Astrocyte of the cerebellum (primary cell): ENCODE results near the gene PCNX2.
"Not testable (repeated sequence)": the region's sequence is repeated elsewhere in the genome, so short reads cannot be mapped to it uniquely, and the experiment has no call there.

Source experiments
- DNase-seq: peaks from one replicate; pipeline ENCODE4 v3.0.0-alpha.2; 2011; ENCODE audit warnings: low read depth
- H3K4me3 ChIP-seq: 2 replicates; pipeline ENCODE4 v1.5.1; 2011; ENCODE audit warnings: mild to moderate bottlenecking, low read depth, low read length, moderate library complexity
- in situ Hi-C: cut with HindIII; loops from 2 replicates; pipeline ENCODE4 v1.10.0; 2017; ENCODE audit warnings: low sequenced_read_pairs
- TF ChIP-seq, protein P1 (sequence below): IDR thresholded peaks from 2 replicates; pipeline ENCODE4 v1.5.1; 2012; ENCODE audit warnings: low read length, low read depth, moderate library complexity, mild to moderate bottlenecking; ENCODE audit errors: missing control alignments

PCNX2 gene

DNA sequence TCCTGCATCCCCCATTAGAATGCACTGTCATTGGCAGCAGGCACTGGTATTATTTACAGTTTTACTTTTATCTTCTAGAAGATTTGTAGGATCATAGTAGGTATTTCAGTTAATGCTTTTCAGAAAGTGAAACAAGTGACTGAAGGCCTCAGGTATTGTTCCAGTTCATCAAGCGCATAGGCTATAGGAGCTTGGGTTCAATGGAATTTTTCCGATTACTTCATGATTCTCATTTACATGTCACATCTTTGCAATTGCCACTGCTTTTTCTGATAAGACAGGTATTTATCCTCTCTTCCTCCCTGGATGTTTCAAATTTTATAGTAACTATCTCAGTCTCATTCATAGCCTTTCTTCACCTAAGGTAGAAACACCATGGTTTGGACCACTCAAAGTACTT is 183.8 kb downstream of the PCNX2 start:
- in situ Hi-C loops: no loop called here
- no peak overlapping the region for H3K4me3 ChIP-seq
- no peak for DNase-seq
- TF ChIP-seq, protein P1, sequence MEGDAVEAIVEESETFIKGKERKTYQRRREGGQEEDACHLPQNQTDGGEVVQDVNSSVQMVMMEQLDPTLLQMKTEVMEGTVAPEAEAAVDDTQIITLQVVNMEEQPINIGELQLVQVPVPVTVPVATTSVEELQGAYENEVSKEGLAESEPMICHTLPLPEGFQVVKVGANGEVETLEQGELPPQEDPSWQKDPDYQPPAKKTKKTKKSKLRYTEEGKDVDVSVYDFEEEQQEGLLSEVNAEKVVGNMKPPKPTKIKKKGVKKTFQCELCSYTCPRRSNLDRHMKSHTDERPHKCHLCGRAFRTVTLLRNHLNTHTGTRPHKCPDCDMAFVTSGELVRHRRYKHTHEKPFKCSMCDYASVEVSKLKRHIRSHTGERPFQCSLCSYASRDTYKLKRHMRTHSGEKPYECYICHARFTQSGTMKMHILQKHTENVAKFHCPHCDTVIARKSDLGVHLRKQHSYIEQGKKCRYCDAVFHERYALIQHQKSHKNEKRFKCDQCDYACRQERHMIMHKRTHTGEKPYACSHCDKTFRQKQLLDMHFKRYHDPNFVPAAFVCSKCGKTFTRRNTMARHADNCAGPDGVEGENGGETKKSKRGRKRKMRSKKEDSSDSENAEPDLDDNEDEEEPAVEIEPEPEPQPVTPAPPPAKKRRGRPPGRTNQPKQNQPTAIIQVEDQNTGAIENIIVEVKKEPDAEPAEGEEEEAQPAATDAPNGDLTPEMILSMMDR: no peak

DNA sequence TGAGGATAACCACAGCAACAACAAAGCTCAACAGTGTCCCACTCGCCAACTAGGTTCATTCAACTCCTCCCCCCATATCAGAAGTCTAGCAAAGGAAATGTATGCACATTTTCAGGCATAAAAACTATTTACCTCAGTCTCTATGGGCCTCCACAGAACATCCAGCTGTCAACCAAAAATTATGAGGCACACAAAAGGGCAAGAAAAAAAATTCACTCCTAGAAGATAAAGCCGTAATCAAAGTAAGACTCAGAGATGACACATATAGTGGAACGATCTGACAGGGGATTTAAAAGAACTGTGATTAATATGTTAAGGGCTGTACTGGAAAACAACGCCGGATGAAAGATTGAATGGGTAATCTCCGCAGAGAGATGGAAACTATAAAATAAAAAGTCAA is 186.4 kb downstream of the PCNX2 start:
- no peak overlapping the region for H3K4me3 ChIP-seq
- TF ChIP-seq, protein P1: no peak
- in situ Hi-C loops: no loop called here
- no peak for DNase-seq

DNA sequence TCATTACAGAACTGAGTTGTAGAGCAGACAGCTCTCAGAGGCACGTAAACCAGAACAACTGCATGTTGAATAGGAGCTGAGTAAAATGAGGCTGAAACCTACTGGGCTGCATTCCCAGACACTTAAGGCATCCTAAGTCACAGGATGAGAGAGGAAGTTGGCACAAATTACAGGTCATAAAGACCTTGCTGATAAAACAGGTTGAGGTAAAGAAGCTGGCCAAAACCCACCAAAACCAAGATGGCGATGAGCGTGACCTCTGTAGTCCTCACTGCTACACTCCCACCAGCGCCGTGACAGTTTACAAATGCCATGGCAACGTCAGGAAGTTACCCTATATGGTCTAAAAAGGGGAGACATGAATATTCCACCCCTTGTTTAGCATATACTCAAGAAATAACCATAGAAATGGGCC is 187.8 kb downstream of the PCNX2 start:
- in situ Hi-C loops, DNase-seq, H3K4me3 ChIP-seq: not testable (repeated sequence)

DNA sequence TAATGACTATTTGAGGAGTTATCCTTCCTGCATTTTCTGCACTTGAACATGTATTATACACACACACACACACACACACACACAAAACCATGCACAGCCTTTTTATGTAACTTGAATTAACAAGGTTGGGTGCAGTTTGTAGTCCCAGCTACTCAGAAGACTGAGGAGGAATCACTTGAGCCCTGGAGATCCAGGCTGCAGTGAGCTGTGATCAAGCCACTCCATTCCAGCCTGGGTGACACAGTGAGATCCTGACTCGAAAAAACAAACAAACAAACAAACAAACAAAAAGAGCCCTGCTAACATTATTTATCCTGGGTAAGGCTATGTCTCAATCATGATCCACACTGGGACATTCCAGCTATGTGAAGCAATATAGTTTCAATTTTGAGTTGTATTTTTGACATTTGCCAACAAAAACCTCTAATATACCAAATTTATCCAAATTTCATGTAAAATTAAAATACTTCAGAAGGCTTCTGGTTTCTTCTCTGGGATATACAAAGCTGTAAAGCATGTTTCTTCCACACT is 188.3 kb downstream of the PCNX2 start:
- in situ Hi-C loops: no loop called here
- TF ChIP-seq, protein P1: no peak
- H3K4me3 ChIP-seq: no peak overlapping the region
- no peak for DNase-seq

DNA sequence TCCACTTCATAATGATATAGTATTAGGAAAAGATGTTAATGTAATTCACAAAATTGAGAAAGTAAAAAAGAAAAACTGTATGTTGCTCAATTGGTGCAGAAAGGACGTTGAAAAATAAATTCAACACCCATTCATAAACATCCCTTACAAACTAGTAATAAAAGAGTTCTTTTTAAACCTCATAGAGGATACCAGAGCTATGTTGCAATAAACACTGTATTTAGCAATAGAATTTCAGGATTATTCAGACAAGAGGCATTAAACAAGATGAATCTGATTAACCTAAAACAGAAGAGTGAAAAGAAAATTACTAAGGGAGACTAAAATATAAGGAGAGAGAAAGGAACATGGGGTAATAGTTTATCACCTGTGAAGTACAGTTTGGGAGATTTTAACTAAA is 190.3 kb downstream of the PCNX2 start:
- in situ Hi-C loops: no loop called here
- TF ChIP-seq, protein P1: no peak
- H3K4me3 ChIP-seq: no peak overlapping the region
- DNase-seq: no peak

DNA sequence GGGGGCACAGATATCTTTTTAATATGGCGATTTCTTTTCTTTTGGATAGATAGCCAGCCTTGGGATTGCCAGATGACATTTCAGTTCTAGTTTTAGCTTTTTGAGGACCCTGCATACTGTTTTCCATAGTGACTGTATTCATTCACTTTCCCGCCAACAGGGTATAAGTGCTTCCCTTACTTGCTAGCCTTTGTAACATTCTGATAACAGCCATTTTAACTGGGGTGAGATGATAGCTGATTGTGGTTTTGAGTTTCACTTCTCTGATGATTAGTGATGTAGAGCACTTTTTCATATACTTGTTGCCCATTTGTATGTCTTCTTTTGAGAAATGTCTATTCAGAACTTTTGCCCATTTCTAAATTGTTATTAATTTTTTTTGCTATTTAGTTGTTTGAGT is 193.2 kb downstream of the PCNX2 start:
- TF ChIP-seq, protein P1: no peak
- DNase-seq: no peak
- no peak overlapping the region for H3K4me3 ChIP-seq
- in situ Hi-C loops: no loop called here

DNA sequence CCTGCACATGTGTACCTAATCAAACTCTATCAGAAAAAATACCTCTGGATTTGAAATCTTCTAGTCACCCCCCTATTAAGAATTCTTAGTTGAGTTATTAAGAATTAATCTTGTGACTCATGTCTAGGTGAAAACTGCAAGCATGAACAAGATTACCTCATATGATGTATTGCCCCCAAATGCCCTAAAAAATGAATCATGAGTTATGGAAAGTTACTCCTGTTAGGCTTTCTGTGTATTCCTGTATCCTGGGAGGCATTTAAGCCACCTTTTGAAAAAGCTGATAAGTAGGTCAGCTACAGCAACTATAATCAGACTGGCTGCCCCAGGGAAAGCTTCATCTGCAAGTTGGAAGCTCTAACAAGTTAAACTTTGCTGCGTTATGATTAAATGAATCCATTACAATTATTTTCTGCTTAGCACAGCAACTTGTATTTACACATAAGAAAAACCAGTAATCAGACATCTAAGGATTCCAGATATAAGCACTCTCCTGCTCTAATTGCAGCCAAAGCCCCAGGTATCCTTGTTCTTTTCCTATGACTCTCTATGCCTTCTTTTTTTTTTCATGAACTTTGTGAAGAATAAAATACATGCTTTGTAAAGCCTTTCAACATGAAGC is 197.5 kb downstream of the PCNX2 start:
- no peak for DNase-seq
- TF ChIP-seq, protein P1: no peak
- in situ Hi-C loops: no loop called here
- no peak overlapping the region for H3K4me3 ChIP-seq
